Activated naive CD8-positive, alpha-beta T cell treated with anti-CD3 and anti-CD28 coated beads for 36 hours (primary cell): Measurements from ENCODE around the gene ZDBF2. TPM values are rescaled to one million over a fixed set of nuclear protein-coding genes. Genes with fewer than 3 reads are reported as not detected.
"Not testable (repeated sequence)": the region's sequence is repeated elsewhere in the genome, so short reads cannot be mapped to it uniquely, and the experiment has no call there.

Experiments used
- DNase-seq: peaks from one replicate; pipeline ENCODE4 v3.0.0; 2021
- H3K27ac Mint-ChIP-seq: one replicate; pipeline ENCODE4 v1.8.0; 2022; ENCODE audit warnings: mild to moderate bottlenecking, moderate library complexity, mixed read lengths
- H3K27me3 Mint-ChIP-seq: one replicate; pipeline ENCODE4 v1.8.0; 2022; ENCODE audit warnings: mild to moderate bottlenecking, mixed read lengths
- H3K36me3 Mint-ChIP-seq: one replicate; pipeline ENCODE4 v1.8.0; 2021; ENCODE audit warnings: mild to moderate bottlenecking, mixed read lengths
- H3K4me1 Mint-ChIP-seq: one replicate; pipeline ENCODE4 v1.8.0; 2021; ENCODE audit warnings: mixed read lengths
- H3K4me3 Mint-ChIP-seq: one replicate; pipeline ENCODE4 v1.8.0; 2022; ENCODE audit warnings: mild to moderate bottlenecking, moderate library complexity, mixed read lengths
- H3K9me3 Mint-ChIP-seq: one replicate; pipeline ENCODE4 v1.8.0; 2022; ENCODE audit warnings: mixed read lengths
- total RNA-seq, 2 experiments: library from RNA; stranded (reverse); gene quantifications; one replicate each; pipeline ENCODE4 v1.2.3, GENCODE V29; 2021

ZDBF2 gene
- total RNA-seq, 2 experiments from 2014 or later: 9.2 to 10.1 TPM

DNA sequence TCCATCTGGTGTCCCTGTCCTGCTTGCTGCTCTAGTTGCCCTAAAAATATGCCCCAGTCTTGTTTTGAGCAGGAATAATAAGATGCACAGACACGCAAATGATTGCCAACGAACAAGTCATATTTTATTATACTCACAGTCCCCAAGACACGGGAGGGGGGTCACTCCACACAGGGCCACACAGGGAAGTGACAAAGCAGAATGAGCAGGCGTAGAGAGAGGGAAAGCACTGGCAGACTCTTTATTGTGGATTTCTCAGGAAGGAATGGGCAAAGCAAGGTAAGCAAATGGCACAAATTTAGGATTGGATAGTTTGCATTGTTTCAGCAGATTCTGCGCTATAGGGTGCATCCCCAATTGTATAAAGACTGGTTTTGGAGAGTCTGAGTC, 20.7 kb upstream of the ZDBF2 start:
- Mint-ChIP-seq H3K4me1 (peaks cover 3% of the 10 kb centered on the region), H3K27me3 (peaks cover 85% of the 10 kb centered on the region), H3K36me3 (peaks cover 2% of the 10 kb centered on the region), H3K9me3 (peaks cover 2% of the 10 kb centered on the region), H3K4me3 (no peak overlapping the region), H3K27ac (no peak overlapping the region)
- DNase-seq: no peak

DNA sequence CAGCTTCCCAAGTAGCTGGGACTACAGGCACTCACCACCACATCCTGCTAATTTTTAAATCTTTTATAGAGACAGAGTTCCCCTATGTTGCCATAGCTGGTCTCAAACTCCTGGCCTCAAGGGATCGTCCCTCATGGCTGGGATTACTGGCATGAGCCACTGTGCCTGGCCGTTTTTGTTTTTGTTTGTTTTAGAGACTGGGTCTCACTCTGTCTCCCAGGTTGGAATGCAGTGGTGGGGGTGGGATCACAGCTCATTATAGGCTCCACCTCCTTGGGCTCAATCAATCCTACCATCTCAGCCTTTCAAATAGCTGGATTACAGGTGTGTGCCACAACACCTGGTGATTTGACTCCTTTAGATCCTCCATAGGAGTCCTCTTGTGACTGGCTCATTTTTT, 19.5 kb upstream of the ZDBF2 start:
- H3K4me3 Mint-ChIP-seq: no peak overlapping the region
- peaks cover 91% of the 10 kb centered on the region for H3K27me3 Mint-ChIP-seq
- H3K36me3 Mint-ChIP-seq: peaks cover 2% of the 10 kb centered on the region
- H3K9me3 Mint-ChIP-seq: peaks cover 2% of the 10 kb centered on the region
- no peak overlapping the region for H3K27ac Mint-ChIP-seq
- no peak for DNase-seq
- peaks cover 7% of the 10 kb centered on the region for H3K4me1 Mint-ChIP-seq

DNA sequence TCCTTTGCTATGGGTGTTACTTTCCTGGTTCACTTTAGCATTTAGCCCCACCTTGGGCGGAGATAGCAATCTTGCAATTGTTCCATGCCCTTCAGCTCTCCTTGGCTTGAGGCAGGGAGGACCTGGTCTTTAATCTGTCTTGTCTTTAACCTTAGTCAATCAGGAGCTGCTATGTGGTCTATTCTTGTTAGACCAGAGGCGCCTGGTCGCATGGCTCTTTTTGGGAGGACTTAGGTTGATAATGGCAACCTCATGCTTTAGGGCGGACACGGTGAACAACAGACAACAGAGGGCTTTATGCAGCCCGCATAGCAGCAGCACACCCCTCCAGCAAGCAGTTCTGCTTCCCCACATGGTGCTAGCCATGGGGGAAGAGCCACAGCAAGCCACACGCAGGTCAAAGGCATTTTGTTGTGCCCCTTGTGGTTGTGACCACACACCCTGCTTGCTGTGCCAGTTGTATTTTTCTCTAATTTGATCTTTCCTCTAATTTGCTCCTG, 17.7 kb upstream of the ZDBF2 start:
- Mint-ChIP-seq H3K4me1 (peaks cover 7% of the 10 kb centered on the region), H3K9me3 (peaks cover 2% of the 10 kb centered on the region), H3K4me3 (no peak overlapping the region), H3K27ac (no peak overlapping the region), H3K27me3 (peaks cover 93% of the 10 kb centered on the region), H3K36me3 (peaks cover 2% of the 10 kb centered on the region)
- DNase-seq: no peak

DNA sequence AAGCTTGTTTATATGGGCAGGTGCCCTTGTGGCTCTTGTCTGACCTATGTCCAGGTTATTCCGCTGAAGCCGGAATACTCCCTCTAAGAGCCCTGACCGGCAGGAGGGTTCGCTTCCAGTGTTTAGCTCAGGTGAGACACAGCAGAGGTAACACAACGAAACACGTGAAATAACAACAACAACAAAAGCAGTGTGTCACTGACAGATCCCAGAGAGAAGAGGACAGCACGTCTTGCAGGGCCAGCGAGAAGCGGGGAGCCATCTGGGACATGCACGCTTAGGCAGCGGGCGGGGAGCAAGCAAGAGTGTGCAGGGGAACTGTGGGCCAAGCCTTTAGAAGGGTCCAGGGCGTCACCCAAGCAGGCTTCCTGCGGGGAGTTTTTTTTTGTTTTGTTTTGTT, 17.1 kb upstream of the ZDBF2 start:
- Mint-ChIP-seq H3K27ac (no peak overlapping the region), H3K36me3 (peaks cover 2% of the 10 kb centered on the region), H3K27me3 (peaks cover 91% of the 10 kb centered on the region), H3K9me3 (peaks cover 2% of the 10 kb centered on the region), H3K4me1 (peaks cover 7% of the 10 kb centered on the region), H3K4me3 (no peak overlapping the region)
- no peak for DNase-seq

DNA sequence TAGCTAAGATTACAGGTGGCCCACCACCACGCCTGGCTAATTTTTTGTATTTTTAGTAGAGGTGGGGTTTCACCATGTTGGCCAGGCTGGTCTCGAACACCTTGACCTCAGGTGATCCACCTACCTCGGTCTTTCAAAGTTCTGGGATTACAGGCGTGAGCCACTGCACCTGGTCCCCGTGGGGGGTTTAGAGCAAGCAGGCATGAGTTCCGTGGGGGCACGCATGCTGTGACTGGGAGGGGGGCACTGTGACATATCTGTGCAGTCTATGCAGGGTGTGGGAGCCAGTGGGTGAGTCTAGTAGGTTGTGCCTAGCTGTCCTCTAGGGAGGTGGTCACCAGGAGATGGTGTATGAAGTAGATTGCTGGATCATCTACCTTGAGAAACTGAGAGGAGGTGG, 16.6 kb upstream of the ZDBF2 start:
- peaks cover 91% of the 10 kb centered on the region for H3K27me3 Mint-ChIP-seq
- H3K36me3 Mint-ChIP-seq: peaks cover 2% of the 10 kb centered on the region
- no peak overlapping the region for H3K4me3 Mint-ChIP-seq
- peaks cover 2% of the 10 kb centered on the region for H3K9me3 Mint-ChIP-seq
- DNase-seq: no peak
- peaks cover 7% of the 10 kb centered on the region for H3K4me1 Mint-ChIP-seq
- no peak overlapping the region for H3K27ac Mint-ChIP-seq

DNA sequence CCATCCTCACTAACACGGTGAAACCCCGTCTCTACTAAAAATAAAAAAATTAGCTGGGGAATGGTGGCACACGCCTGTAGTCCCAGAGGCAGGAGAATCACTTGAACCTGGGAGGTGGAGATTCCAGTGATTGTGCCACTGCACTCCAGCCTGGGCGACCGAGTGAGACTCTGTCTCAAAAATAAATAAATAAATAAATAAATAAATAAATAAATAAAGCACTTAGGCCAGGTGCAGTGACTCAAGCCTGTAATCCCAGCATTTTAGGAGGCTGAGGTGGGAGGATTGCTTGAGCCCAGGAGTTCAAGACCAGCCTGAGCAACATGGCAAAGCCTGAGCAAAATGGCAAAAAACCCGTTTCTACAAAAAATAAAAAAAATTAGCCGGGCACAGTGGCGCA, 15.8 kb upstream of the ZDBF2 start:
- not testable (repeated sequence) for H3K4me1 Mint-ChIP-seq, H3K4me3 Mint-ChIP-seq, H3K27ac Mint-ChIP-seq, DNase-seq, H3K36me3 Mint-ChIP-seq, H3K9me3 Mint-ChIP-seq
- peaks cover 91% of the 10 kb centered on the region for H3K27me3 Mint-ChIP-seq

DNA sequence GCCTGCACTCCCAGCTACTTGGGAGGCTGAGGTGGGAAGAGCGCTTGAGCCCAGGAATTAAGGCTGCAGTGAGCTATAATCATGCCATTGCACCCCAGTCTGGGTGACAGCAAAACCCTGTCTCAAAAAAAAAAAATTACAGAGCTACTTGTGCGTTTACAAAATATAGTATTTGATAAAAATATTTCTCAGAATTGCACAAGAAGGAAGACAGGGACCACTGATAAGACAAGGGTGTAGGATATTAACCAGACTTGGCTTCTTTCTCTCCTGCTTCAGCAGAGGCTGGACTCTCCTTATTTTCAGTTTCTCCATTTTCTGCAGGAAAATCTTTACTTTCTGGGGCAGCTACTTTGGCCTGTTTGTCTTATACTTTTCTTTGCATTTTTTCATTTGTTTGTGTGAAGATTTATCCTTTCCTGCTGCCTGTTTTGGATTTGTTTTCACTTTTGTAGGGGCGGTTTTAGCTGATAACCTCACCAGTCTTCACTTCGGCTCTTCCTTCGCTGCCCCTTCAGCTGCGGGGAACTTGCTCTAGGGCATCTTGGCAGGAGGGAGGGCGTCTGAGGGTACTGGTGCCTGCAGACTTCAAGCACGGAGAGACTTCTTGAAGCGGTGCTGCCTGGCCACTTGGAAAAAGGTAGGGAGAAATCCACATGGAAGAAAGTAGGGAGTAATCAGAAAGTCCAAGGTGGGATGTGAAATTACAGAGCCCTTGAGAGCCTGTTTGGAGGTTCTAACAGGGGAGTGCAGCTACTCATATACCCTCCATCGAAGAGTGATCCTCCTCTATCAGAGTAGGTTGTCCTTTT, 14.9 kb upstream of the ZDBF2 start:
- H3K9me3 Mint-ChIP-seq: peaks cover 2% of the 10 kb centered on the region
- H3K4me3 Mint-ChIP-seq: no peak overlapping the region
- H3K36me3 Mint-ChIP-seq: peaks cover 2% of the 10 kb centered on the region
- H3K27ac Mint-ChIP-seq: no peak overlapping the region
- H3K27me3 Mint-ChIP-seq: peaks cover 92% of the 10 kb centered on the region
- peaks cover 13% of the 10 kb centered on the region for H3K4me1 Mint-ChIP-seq
- no peak for DNase-seq

DNA sequence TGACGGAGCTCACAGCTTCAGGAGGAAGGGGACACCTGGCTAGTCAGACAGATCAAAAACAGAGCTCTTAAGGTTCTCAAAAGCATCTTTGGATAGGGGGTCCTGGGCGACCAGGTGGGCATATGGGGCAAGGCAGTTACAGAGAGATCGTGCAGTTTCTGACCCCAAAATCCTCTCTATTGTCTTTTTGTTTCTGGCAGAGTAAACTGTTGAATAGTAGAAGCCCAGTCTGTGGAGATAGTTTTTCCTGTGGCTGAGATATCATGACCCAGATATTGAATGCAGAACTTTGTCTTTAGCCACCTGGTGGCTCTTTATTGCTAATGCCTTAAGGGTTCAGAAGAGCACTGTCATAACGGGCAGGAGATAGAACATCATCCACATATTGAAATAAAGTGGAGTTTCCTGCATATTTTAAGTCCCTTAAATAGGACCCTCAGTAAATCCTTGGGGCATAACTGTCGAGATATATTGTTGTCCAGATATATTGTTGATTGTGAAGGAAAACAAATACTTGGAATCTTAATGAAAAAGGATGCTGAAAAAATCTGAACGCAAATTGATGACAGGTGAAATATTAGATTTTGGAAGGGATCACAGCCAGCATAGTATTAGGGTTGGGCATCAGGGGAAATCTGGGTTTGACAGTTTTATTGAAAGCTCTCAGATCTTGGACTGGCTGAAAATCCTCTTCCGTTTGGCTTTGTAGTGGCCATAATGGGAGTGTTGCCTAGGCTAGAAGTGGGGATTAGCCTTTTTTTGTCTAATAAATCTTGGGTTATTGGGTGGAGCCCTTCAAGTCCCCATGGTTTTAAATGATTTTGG, 14.1 kb upstream of the ZDBF2 start:
- Mint-ChIP-seq H3K36me3 (peaks cover 2% of the 10 kb centered on the region), H3K4me1 (peaks cover 13% of the 10 kb centered on the region), H3K27me3 (peaks cover 92% of the 10 kb centered on the region), H3K4me3 (no peak overlapping the region), H3K9me3 (peaks cover 2% of the 10 kb centered on the region), H3K27ac (no peak overlapping the region)
- no peak for DNase-seq

DNA sequence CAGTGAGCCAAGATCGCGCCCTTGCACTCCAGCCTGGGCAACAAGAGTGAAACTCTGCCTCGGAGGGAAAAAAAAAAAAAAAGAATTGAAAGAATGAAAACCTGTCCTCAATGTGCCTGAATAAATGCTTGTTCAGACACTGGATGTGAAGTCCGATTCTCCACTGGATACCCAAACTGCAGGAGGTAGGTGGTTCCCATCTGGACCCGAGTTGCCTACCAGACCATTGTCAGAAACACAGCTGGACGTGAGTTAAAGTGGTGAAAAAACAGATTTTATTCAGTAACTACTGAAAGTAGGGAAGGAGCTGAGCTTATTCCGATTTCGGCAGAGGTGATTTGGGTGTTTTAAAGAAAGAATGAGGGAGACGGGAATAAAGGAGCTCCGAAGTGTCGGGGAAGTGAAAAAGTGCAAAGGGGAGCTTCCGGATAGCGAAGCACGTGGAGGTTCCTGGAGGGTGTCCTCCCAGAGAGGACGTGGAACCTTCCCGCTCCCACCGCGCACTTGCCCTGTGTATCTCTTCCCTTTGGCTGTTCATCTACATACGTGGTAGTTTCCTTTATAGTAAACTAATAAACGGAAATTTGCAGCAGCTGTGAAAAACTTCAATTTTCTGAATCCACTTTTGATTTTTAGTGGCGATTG, 10.4 kb upstream of the ZDBF2 start:
- H3K36me3 Mint-ChIP-seq: peaks cover 2% of the 10 kb centered on the region
- H3K27me3 Mint-ChIP-seq: peaks cover 90% of the 10 kb centered on the region
- H3K27ac Mint-ChIP-seq: no peak overlapping the region
- H3K9me3 Mint-ChIP-seq: peaks cover 3% of the 10 kb centered on the region
- no peak for DNase-seq
- H3K4me3 Mint-ChIP-seq: no peak overlapping the region
- H3K4me1 Mint-ChIP-seq: peaks cover 13% of the 10 kb centered on the region

DNA sequence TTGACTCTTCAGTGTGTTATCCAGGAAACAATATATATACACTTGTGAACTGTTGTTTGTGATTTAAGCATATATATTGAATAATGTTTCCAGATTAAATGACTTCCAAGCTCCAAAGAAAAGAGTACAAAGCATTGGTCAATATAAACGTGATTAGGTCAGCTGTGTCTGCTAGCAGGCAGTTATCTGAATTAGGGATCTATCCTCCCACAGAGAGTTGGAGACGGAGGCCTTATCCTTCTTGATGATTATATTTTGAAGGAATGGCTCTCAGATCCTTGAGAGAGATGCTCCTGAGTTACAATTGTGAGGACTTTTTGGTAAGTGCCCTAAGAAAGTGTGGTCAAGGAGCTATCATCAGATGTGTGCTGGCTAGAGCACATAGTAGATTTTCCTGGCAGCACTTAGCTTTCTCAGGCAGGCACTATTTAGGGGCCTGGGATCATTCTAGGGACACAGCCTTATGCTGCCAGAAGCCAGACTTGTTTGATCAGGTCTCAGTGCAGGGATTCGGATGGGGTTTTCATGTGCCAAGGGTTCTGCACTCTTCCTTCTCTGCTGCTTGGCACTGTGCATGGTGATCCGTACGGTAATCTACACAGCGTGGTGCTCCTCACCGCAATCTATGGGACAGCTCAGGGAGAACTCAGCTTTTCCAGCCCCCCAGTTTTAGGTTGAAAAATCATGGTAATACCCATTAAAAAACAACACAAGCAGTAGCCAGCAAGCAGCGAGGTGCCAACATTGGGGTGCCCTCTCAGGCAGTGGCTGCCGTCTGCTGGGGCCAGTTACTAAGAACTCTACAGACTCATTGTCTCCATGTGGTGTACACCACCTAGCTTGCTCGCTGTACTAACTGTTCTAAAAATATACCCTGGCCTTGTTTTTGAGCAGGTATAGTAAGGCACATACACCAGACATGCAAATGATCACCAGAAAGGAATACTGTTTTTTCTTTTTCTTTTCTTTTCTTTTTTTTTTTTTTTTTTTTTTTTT, 8.0 kb upstream of the ZDBF2 start:
- no peak for DNase-seq
- Mint-ChIP-seq H3K27me3 (peaks cover 90% of the 10 kb centered on the region), H3K4me3 (no peak overlapping the region), H3K9me3 (peaks cover 5% of the 10 kb centered on the region), H3K36me3 (peaks cover 2% of the 10 kb centered on the region), H3K4me1 (peaks cover 6% of the 10 kb centered on the region), H3K27ac (no peak overlapping the region)

DNA sequence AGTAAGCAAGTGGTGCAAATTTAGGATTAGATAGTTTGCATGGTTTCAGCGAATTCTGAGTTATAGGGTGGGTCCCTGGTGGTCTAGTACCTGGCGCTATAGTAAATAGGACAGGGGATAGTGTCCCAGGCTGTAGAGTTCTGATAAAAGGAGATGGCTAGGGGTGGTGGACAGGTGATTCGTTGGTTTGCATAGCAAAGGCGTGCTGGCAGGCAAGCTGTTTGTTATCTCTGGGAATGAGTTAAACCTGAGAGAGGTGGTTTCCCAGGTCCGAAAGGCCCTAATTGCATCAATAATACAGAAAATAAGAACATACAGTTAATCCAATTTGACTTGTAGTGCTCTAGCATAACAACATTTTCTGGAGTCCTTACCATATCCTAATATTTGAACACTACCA, 6.9 kb upstream of the ZDBF2 start:
- Mint-ChIP-seq H3K27ac (no peak overlapping the region), H3K36me3 (peaks cover 2% of the 10 kb centered on the region), H3K9me3 (peaks cover 5% of the 10 kb centered on the region), H3K27me3 (peaks cover 91% of the 10 kb centered on the region), H3K4me3 (no peak overlapping the region), H3K4me1 (peaks cover 6% of the 10 kb centered on the region)
- no peak for DNase-seq

DNA sequence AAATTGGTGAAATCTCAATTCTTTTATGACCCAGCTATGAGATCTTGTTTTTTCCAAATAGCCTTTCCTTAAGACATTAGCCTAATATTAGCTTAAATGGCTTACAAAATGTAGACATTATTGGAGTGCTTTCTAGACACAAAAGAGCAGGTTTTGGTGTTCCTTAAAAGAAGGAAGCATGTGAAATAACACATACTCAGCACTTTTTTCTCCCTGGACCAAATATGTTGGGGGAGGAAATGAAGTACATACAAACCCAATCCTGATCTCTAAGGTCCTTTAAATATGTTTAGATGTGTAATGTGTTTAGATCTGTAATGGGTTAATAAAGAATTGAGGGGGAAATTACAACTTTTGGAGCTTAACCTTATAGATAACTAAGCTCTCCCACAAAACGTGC, 3.4 kb upstream of the ZDBF2 start:
- no peak for DNase-seq
- H3K36me3 Mint-ChIP-seq: peaks cover 1% of the 10 kb centered on the region
- peaks cover 4% of the 10 kb centered on the region for H3K4me1 Mint-ChIP-seq
- H3K4me3 Mint-ChIP-seq: no peak overlapping the region
- H3K27ac Mint-ChIP-seq: no peak overlapping the region
- peaks cover 4% of the 10 kb centered on the region for H3K9me3 Mint-ChIP-seq
- H3K27me3 Mint-ChIP-seq: peaks cover 87% of the 10 kb centered on the region

DNA sequence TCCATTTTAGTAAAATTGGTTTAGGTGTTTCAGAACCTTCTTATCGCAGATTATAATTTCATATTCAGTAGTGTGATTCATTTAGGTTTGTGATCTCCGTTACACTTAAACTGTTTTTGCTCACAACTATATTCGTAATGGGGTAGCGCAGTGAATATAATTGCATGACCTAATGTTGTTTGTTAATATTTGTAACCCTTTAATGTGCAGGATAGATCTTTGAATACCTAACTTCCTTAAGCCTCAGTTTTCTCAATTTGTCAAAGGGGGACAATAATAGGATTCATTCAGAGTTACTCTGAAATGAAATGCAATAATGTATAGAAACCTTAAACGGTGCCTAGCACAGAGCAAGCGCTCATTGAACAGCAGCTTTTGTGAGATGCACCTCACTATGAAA, 558 bp upstream of the ZDBF2 start:
- H3K4me1 Mint-ChIP-seq: peaks cover 7% of the 10 kb centered on the region
- peaks cover 4% of the 10 kb centered on the region for H3K9me3 Mint-ChIP-seq
- H3K27me3 Mint-ChIP-seq: peaks cover 78% of the 10 kb centered on the region
- peak overlapping the region; percentile 81 for H3K4me3 Mint-ChIP-seq
- H3K36me3 Mint-ChIP-seq: peaks cover 4% of the 10 kb centered on the region
- no peak for DNase-seq
- peak overlapping the region; percentile 10 for H3K27ac Mint-ChIP-seq
